Mononuclear cell (primary cell): ENCODE data around the gene FEM1B. TPM values are rescaled to one million over a fixed set of nuclear protein-coding genes. Genes with fewer than 3 reads are reported as not detected.

Experiments used
- total RNA-seq: library from RNA; depleted of rRNA; stranded (reverse); fragments of >200 nt; gene quantifications from one replicate; pipeline ENCODE4 v1.2.3, GENCODE V29; 2012

FEM1B gene
- total RNA-seq, 1 donor: 88.2 TPM

Other genes starting within 250 kb of the FEM1B start
- 200 TPM for gene PIAS1, start 223.4 kb upstream of the FEM1B start, total RNA-seq
- 5.2 TPM for gene CALML4, start 72.4 kb upstream of the FEM1B start, total RNA-seq
- 9.3 TPM for gene CLN6, start 48.0 kb upstream of the FEM1B start, total RNA-seq
- under 0.01 TPM for gene ITGA11, start 154.4 kb downstream of the FEM1B start, total RNA-seq